BLaER1 treated with 17β-estradiol and CSF1 and Interleukin-3, amounts not matched to agents 10 nM and 100 nM (cell line): Measurements from ENCODE around the gene LST1.
A peak's percentile ranks its signal among the peaks of the same experiment; 100 is the strongest.

ENCODE experiments used
- H3K27ac ChIP-seq, 11 experiments: shearing (Covaris generic); formaldehyde crosslinking; 2 replicates each; pipeline ENCODE4 v1.8.1; 2022
- H3K27me3 ChIP-seq, 11 experiments: shearing (Covaris generic); formaldehyde crosslinking; 2 replicates each; pipeline ENCODE4 v1.8.1; 2022
- H3K36me3 ChIP-seq, 11 experiments: shearing (Covaris generic); formaldehyde crosslinking; 2 replicates each; pipeline ENCODE4 v1.8.1; 2022
- H3K4me1 ChIP-seq, 10 experiments: shearing (Covaris generic); formaldehyde crosslinking; 2 replicates each; pipeline ENCODE4 v1.8.1; 2022
- H3K4me2 ChIP-seq, 11 experiments: shearing (Covaris generic); formaldehyde crosslinking; 2 replicates each; pipeline ENCODE4 v1.8.1; 2022
- H3K4me3 ChIP-seq, 10 experiments: shearing (Covaris generic); formaldehyde crosslinking; 2 replicates each; pipeline ENCODE4 v1.8.1; 2022
- H3K9ac ChIP-seq, 11 experiments: shearing (Covaris generic); formaldehyde crosslinking; 2 replicates each; pipeline ENCODE4 v1.8.1; 2022
- H3K9me3 ChIP-seq, 11 experiments: shearing (Covaris generic); formaldehyde crosslinking; replicated peaks in 1 of 11; 2 replicates each; pipeline ENCODE4 v1.8.1; 2022
- H4K20me1 ChIP-seq, 11 experiments: shearing (Covaris generic); formaldehyde crosslinking; 2 replicates each; pipeline ENCODE4 v1.8.1; 2022
- Cebpa-rat ChIP-seq, 11 experiments: shearing (Covaris generic); IDR thresholded peaks; 2 replicates each; pipeline ENCODE4 v1.8.1; 2022

LST1 gene

GRCh38 chr6:31558318-31558625 lies 27.8 kb upstream of the LST1 start:
- Histone ChIP-seq H3K4me3 (peak overlapping the region; percentile 30 to 69 (median 58)), H3K9me3 (no peaks in the 10 kb centered on the region), H3K36me3 (peaks cover 9 to 30% (median 16%) of the 10 kb centered on the region in 11 experiments; a peak in 17 of 22 replicates), H4K20me1 (no peaks in the 10 kb centered on the region; a peak in 2 of 22 replicates), H3K4me2 (peak overlapping the region; percentile 96 to 100 (median 100)), H3K27me3 (no peaks in the 10 kb centered on the region), H3K9ac (peak overlapping the region; percentile 65 to 96 (median 92)), H3K27ac (peak overlapping the region; percentile 82 to 100 (median 99)), H3K4me1 (peaks cover 84 to 100% (median 96%) of the 10 kb centered on the region in 10 experiments)
- no peak for TF ChIP-seq Cebpa-rat (IDR thresholded peaks at IDR 0.05)

DNA sequence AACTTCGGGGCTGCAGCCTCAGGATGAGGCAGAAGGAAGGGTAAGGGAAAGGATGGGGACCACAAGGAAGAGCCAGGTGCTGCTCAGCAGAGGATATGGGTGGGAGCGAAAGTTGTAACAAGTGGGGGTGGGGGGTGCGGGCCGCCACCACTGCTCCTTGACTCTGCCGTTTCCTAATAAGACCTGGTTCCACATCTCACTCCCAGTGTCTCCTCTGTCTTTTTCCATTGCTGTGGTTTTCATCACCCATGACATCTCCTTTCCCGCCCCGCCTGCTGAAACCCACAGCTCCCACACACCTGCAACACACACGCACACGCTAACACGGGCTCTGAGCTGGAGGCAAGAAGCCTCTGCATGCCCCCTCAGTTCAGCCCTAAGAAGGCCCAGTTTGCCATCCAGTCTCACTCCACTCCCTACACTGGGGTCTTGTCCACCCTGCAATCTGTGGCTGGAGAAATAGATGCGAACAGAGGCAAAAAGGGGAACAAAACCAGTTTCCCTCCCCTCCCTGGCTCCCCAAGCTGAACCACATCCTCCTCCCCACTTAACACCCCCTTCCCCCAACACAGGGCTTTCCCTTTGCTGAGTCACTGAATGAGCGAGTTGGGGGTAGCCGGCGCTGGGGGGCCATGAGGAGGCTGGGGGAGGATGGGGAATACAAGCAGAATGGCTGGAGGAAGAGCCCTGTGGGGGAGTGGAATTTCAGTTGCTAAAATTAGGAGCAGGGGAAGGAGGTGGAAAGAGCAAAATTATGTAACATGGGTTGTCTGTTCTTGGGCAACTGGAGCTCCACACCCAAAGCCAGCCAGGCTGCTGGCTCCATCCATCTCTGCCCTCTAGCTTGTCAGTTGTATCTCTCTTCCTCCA lies 27.2 kb upstream of the LST1 start:
- Histone ChIP-seq H4K20me1 (no peaks in the 10 kb centered on the region; a peak in 2 of 22 replicates), H3K4me2 (peak overlapping the region; percentile 96 to 100 (median 100)), H3K4me3 (peak overlapping the region; percentile 30 to 69 (median 58)), H3K9me3 (no peaks in the 10 kb centered on the region), H3K36me3 (peaks cover 3 to 24% (median 10%) of the 10 kb centered on the region in 11 experiments; a peak in 15 of 22 replicates), H3K27ac (peak overlapping the region; percentile 82 to 100 (median 99)), H3K4me1 (peaks cover 90 to 100% (median 96%) of the 10 kb centered on the region in 10 experiments), H3K27me3 (no peaks in the 10 kb centered on the region), H3K9ac (peak overlapping the region; percentile 73 to 96 (median 92))
- TF ChIP-seq Cebpa-rat (IDR thresholded peaks at IDR 0.05), result peak; percentile 64 to 95 (median 91); a peak in 20 of 22 replicates

- Histone ChIP-seq H3K4me2 (peak overlapping the region; percentile 96 to 100 (median 100)), H3K9me3 (no peaks in the 10 kb centered on the region), H3K4me1 (peaks cover 96 to 100% (median 97%) of the 10 kb centered on the region in 10 experiments), H3K36me3 (peaks cover 0 to 19% (median 6%) of the 10 kb centered on the region in 11 experiments; a peak in 11 of 22 replicates), H3K9ac (peak overlapping the region; percentile 73 to 96 (median 92)), H3K4me3 (peak overlapping the region; percentile 30 to 69 (median 57); a peak in 19 of 20 replicates), H3K27me3 (no peaks in the 10 kb centered on the region), H3K27ac (peak overlapping the region; percentile 82 to 100 (median 99)), H4K20me1 (no peaks in the 10 kb centered on the region; a peak in 2 of 22 replicates)
- TF ChIP-seq Cebpa-rat (IDR thresholded peaks at IDR 0.05), result no peak
Observed at GRCh38 chr6:31559606-31559957, 26.5 kb upstream of the LST1 start.

- Histone ChIP-seq H3K27me3 (no peaks in the 10 kb centered on the region), H3K9me3 (no peaks in the 10 kb centered on the region), H3K4me3 (peak overlapping the region; percentile 30 to 69 (median 57); a peak in 18 of 20 replicates), H3K9ac (peak overlapping the region; percentile 73 to 96 (median 92)), H4K20me1 (no peaks in the 10 kb centered on the region; a peak in 2 of 22 replicates), H3K36me3 (peaks cover 0 to 13% (median 5%) of the 10 kb centered on the region in 11 experiments; a peak in 7 of 22 replicates), H3K27ac (peak overlapping the region; percentile 82 to 100 (median 99)), H3K4me2 (peak overlapping the region; percentile 96 to 100 (median 100)), H3K4me1 (peaks cover 97 to 100% (median 97%) of the 10 kb centered on the region in 10 experiments)
- TF ChIP-seq Cebpa-rat (IDR thresholded peaks at IDR 0.05), result peak in 7 of 11 experiments; percentile 21 to 89 (median 58); a peak in 7 of 22 replicates
Observed at GRCh38 chr6:31559958-31560696, 25.9 kb upstream of the LST1 start.

DNA sequence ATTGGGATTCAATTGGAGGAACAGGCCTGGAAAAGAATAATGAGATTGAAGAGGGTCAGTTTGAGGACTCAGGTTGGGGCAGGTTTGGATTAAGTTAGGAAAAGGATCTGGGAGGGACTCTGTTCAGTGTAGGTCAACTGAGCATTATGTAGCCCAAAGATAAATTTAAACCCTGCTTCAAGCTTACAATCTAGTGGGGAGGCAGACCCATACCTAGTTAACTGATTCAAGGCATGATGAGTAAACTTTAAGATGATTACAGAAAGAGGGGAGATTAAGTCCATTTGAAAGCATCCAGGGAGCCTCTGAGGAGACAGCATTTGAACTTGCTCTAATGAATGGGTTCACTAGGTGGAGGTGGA lies 25.4 kb upstream of the LST1 start:
- H3K9me3 ChIP-seq, result no peaks in the 10 kb centered on the region
- H4K20me1 ChIP-seq, result no peaks in the 10 kb centered on the region; a peak in 2 of 22 replicates
- H3K27ac ChIP-seq, result peak overlapping the region; percentile 82 to 100 (median 99); a peak in 21 of 22 replicates
- H3K4me1 ChIP-seq, result peaks cover 95 to 100% (median 97%) of the 10 kb centered on the region in 10 experiments
- peaks cover 0 to 12% (median 5%) of the 10 kb centered on the region in 11 experiments; a peak in 7 of 22 replicates for H3K36me3 ChIP-seq
- peak overlapping the region; percentile 96 to 100 (median 100) for H3K4me2 ChIP-seq
- H3K27me3 ChIP-seq, result no peaks in the 10 kb centered on the region
- no peak for TF ChIP-seq Cebpa-rat (IDR thresholded peaks at IDR 0.05)
- peak overlapping the region; percentile 73 to 96 (median 92); a peak in 21 of 22 replicates for H3K9ac ChIP-seq
- H3K4me3 ChIP-seq, result peak overlapping the region; percentile 3 to 69 (median 57); a peak in 18 of 20 replicates

- Histone ChIP-seq H3K27ac (peak overlapping the region; percentile 38 to 92 (median 74); a peak in 21 of 22 replicates), H4K20me1 (no peaks in the 10 kb centered on the region), H3K4me1 (peaks cover 83 to 100% (median 99%) of the 10 kb centered on the region in 10 experiments), H3K9ac (peak overlapping the region in 9 of 11 experiments; percentile 11 to 56 (median 40); a peak in 13 of 22 replicates), H3K27me3 (no peaks in the 10 kb centered on the region), H3K4me2 (peak overlapping the region; percentile 77 to 98 (median 84)), H3K36me3 (no peaks in the 10 kb centered on the region), H3K4me3 (no peak overlapping the region), H3K9me3 (no peaks in the 10 kb centered on the region)
- TF ChIP-seq Cebpa-rat (IDR thresholded peaks at IDR 0.05), result no peak
Observed at GRCh38 chr6:31567531-31568370, 18.3 kb upstream of the LST1 start.

- no peaks in the 10 kb centered on the region for H3K9me3 ChIP-seq
- H3K4me3 ChIP-seq, result no peak overlapping the region
- H3K4me2 ChIP-seq, result peak overlapping the region; percentile 77 to 98 (median 84)
- H3K27me3 ChIP-seq, result no peaks in the 10 kb centered on the region
- H3K9ac ChIP-seq, result peak overlapping the region in 9 of 11 experiments; percentile 11 to 56 (median 45); a peak in 12 of 22 replicates
- peak overlapping the region; percentile 38 to 92 (median 74); a peak in 21 of 22 replicates for H3K27ac ChIP-seq
- H3K36me3 ChIP-seq, result no peaks in the 10 kb centered on the region
- peak in 1 of 11 experiments; percentile 25; a peak in 2 of 22 replicates for TF ChIP-seq Cebpa-rat (IDR thresholded peaks at IDR 0.05)
- H4K20me1 ChIP-seq, result no peaks in the 10 kb centered on the region
- peaks cover 80 to 100% (median 99%) of the 10 kb centered on the region in 10 experiments for H3K4me1 ChIP-seq
Observed at GRCh38 chr6:31568537-31568961, 17.5 kb upstream of the LST1 start.
